Measurements from ENCODE around the gene RAD51B. TPM values are rescaled to one million over a fixed set of nuclear protein-coding genes. Genes with fewer than 3 reads are reported as not detected.

RAD51B gene
- total RNA-seq, 1 experiment from 2014 or later, result 20.0 TPM

DNA sequence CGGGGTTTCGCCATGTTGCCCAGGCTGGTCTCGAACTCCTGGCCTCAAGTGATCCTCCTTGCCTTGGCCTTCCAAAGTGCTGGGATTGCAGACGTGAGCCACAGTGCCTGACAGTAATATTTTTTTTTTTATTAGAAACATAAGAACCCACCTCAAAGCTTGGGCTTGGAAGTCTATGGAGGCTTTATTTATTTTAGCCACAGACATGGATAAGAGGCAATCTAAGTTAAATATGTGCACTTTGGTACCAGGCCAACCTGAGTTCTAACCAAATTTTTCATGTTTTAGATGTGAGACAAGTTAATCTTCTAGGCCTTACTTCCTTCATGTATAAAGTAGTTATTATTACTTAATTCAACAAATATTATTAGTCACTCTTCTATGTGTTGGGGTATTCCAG is 96.9 kb downstream of the RAD51B start:
- RAD21 ChIA-PET (ENCODE audit: low non-redundant PET in 1 of 2, low total read pairs in 2 of 2, uncharacterized antibody in 2 of 2, unreplicated experiment in 2 of 2), result no interaction called here
- Histone ChIP-seq H3K27ac (ENCODE audit: low read depth, low read length) (no peak overlapping the region), H2AFZ (ENCODE audit: low read depth, low read length, poor library complexity, severe bottlenecking) (no peak overlapping the region), H3K4me3 (replicated peaks in 1 of 2; ENCODE audit: low read depth in 1 of 2, low read length in 2 of 2) (no peak overlapping the region), H3K36me3 (ENCODE audit: control insufficient read depth in 1 of 2, insufficient read depth in 2 of 2, low read length in 2 of 2) (no peaks in the 10 kb centered on the region), H3K4me2 (ENCODE audit: low read length) (no peak overlapping the region), H4K20me1 (ENCODE audit: insufficient read depth) (no peaks in the 10 kb centered on the region), H3K27me3 (ENCODE audit: insufficient read depth, low read length) (no peaks in the 10 kb centered on the region), H3K9ac (ENCODE audit: low read length) (no peak overlapping the region), H3K9me3 (ENCODE audit: control insufficient read depth in 1 of 2, insufficient read depth in 1 of 2, low read depth in 1 of 2, low read length in 2 of 2) (no peaks in the 10 kb centered on the region), H3K9me2 (ENCODE audit: insufficient read depth) (no peaks in the 10 kb centered on the region), H3K4me1 (ENCODE audit: control insufficient read depth in 1 of 2, insufficient read depth in 2 of 2, low read length in 2 of 2) (no peaks in the 10 kb centered on the region), H3K79me2 (ENCODE audit: insufficient read depth, low read length) (no peaks in the 10 kb centered on the region)
- POLR2A ChIA-PET, result no interaction called here
- intact Hi-C loops (cut with micrococcal nuclease), result no loop called here
- CTCF ChIA-PET, result interaction anchor here (1.6 kb wide), 1 partner anchor 18 kb away, joined by 5 read pairs; no protein-coding TSS in a partner anchor
- TF ChIP-seq CBX3 (IDR thresholded peaks at IDR 0.05; ENCODE audit: low read depth) (no peak), RAD21 (IDR thresholded peaks at IDR 0.05; ENCODE audit: low read depth) (no peak), SRF (IDR thresholded peaks at IDR 0.05; ENCODE audit: low read depth) (no peak), ATF3 (IDR thresholded peaks at IDR 0.05) (no peak), SP1 (IDR thresholded peaks at IDR 0.05; ENCODE audit: low read depth) (no peak), CEBPB (IDR thresholded peaks at IDR 0.05; ENCODE audit: low read depth) (no peak), TCF7L2 (IDR thresholded peaks at IDR 0.05; ENCODE audit: borderline replicate concordance, extremely low read depth, insufficient read depth, insufficient read length) (no peak), ZFX (IDR thresholded peaks at IDR 0.05) (no peak), POLR2A (IDR thresholded peaks at IDR 0.05; ENCODE audit: borderline replicate concordance, extremely low read depth, insufficient read depth, insufficient read length) (no peak), ZNF274 (IDR thresholded peaks at IDR 0.05; ENCODE audit: low read depth, low read length) (no peak)
- TF ChIP-seq, protein P1, sequence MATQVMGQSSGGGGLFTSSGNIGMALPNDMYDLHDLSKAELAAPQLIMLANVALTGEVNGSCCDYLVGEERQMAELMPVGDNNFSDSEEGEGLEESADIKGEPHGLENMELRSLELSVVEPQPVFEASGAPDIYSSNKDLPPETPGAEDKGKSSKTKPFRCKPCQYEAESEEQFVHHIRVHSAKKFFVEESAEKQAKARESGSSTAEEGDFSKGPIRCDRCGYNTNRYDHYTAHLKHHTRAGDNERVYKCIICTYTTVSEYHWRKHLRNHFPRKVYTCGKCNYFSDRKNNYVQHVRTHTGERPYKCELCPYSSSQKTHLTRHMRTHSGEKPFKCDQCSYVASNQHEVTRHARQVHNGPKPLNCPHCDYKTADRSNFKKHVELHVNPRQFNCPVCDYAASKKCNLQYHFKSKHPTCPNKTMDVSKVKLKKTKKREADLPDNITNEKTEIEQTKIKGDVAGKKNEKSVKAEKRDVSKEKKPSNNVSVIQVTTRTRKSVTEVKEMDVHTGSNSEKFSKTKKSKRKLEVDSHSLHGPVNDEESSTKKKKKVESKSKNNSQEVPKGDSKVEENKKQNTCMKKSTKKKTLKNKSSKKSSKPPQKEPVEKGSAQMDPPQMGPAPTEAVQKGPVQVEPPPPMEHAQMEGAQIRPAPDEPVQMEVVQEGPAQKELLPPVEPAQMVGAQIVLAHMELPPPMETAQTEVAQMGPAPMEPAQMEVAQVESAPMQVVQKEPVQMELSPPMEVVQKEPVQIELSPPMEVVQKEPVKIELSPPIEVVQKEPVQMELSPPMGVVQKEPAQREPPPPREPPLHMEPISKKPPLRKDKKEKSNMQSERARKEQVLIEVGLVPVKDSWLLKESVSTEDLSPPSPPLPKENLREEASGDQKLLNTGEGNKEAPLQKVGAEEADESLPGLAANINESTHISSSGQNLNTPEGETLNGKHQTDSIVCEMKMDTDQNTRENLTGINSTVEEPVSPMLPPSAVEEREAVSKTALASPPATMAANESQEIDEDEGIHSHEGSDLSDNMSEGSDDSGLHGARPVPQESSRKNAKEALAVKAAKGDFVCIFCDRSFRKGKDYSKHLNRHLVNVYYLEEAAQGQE (IDR thresholded peaks at IDR 0.05; ENCODE audit: low read depth), result no peak
- TF ChIP-seq, protein P2, sequence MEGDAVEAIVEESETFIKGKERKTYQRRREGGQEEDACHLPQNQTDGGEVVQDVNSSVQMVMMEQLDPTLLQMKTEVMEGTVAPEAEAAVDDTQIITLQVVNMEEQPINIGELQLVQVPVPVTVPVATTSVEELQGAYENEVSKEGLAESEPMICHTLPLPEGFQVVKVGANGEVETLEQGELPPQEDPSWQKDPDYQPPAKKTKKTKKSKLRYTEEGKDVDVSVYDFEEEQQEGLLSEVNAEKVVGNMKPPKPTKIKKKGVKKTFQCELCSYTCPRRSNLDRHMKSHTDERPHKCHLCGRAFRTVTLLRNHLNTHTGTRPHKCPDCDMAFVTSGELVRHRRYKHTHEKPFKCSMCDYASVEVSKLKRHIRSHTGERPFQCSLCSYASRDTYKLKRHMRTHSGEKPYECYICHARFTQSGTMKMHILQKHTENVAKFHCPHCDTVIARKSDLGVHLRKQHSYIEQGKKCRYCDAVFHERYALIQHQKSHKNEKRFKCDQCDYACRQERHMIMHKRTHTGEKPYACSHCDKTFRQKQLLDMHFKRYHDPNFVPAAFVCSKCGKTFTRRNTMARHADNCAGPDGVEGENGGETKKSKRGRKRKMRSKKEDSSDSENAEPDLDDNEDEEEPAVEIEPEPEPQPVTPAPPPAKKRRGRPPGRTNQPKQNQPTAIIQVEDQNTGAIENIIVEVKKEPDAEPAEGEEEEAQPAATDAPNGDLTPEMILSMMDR (IDR thresholded peaks at IDR 0.05 in 2 of 3, conservative IDR thresholded peaks at IDR 0.05 in 1 of 3; ENCODE audit: borderline replicate concordance in 1 of 3, insufficient read depth in 1 of 3, low read depth in 2 of 3, low read length in 2 of 3), result no peak
- no peak for ATAC-seq
- no peak for DNase-seq (ENCODE audit: low read depth, low spot score)
- BruUV-seq (replicated peaks), result no TSS peak

Data from HCT116 (cell line).